Caco-2 (cell line): ENCODE results near the gene DNMBP. TPM values are rescaled to one million over a fixed set of nuclear protein-coding genes. Genes with fewer than 3 reads are reported as not detected.

Source experiments
- BruUV-seq: library from RNA; stranded (reverse); fragments of 400-500 nt; replicated peaks from 2 replicates; lab custom pipeline; 2021; lab: Mats Ljungman, UMichigan
- CTCF ChIA-PET: fragments of 300-600 bp; sonication (Branson Sonifier 250); formaldehyde crosslinking; loops from one replicate; lab custom pipeline; 2022; ENCODE audit warnings: antibody characterized with exemption; lab: Charles Lee
- POLR2A ChIA-PET: fragments of 300-600 bp; sonication (Branson Sonifier 250); formaldehyde crosslinking; loops from one replicate; lab custom pipeline; 2022; ENCODE audit warnings: antibody characterized with exemption; lab: Charles Lee
- DNase-seq, 2 experiments: peaks; one replicate each; pipeline versions ENCODE4 v3.0.0 to v3.0.0-alpha.2; 2020 to 2022
- H3K27me3 ChIP-seq: replicated peaks from 2 replicates; pipeline ENCODE4 v1.6.0; 2011; ENCODE audit warnings: low read length; ENCODE audit not compliant: control insufficient read depth, insufficient read depth
- H3K36me3 ChIP-seq: 2 replicates; pipeline ENCODE4 v1.5.1; 2011; ENCODE audit warnings: low read length; ENCODE audit not compliant: control insufficient read depth, insufficient read depth
- H3K4me1 ChIP-seq: fragments of 250-450 bp; sonication (Bioruptor Pico); 2 replicates; pipeline ENCODE4 v1.5.1; 2020; ENCODE audit warnings: mild to moderate bottlenecking
- H3K4me3 ChIP-seq: 2 replicates; pipeline ENCODE4 v1.5.1; 2011; ENCODE audit warnings: low read depth, mild to moderate bottlenecking, control low read depth, low read length
- H3K9me3 ChIP-seq: fragments of 250-450 bp; sonication (Bioruptor Pico); 2 replicates; pipeline ENCODE4 v1.5.1; 2020; ENCODE audit warnings: mild to moderate bottlenecking, moderate library complexity
- H3K27ac Mint-ChIP-seq: one replicate; pipeline ENCODE4 v1.8.0; 2022; ENCODE audit warnings: mixed read lengths; ENCODE audit not compliant: unreplicated experiment
- H3K27me3 Mint-ChIP-seq: one replicate; pipeline ENCODE4 v1.8.0; 2022; ENCODE audit warnings: mixed read lengths; ENCODE audit not compliant: insufficient read depth, unreplicated experiment
- H3K36me3 Mint-ChIP-seq: one replicate; pipeline ENCODE4 v1.8.0; 2022; ENCODE audit warnings: mild to moderate bottlenecking, mixed read lengths; ENCODE audit not compliant: insufficient read depth, unreplicated experiment
- H3K4me1 Mint-ChIP-seq: one replicate; pipeline ENCODE4 v1.8.0; 2022; ENCODE audit warnings: low read depth, mixed read lengths; ENCODE audit not compliant: unreplicated experiment
- H3K4me3 Mint-ChIP-seq: one replicate; pipeline ENCODE4 v1.8.0; 2022; ENCODE audit warnings: mild to moderate bottlenecking, moderate library complexity, mixed read lengths; ENCODE audit not compliant: unreplicated experiment
- H3K9me3 Mint-ChIP-seq: one replicate; pipeline ENCODE4 v1.8.0; 2022; ENCODE audit warnings: mixed read lengths; ENCODE audit not compliant: unreplicated experiment
- intact Hi-C: fragments of 100-400 bp; cut with micrococcal nuclease; formaldehyde crosslinking; loops from one replicate; pipeline ENCODE4 v1.10.0; 2022; ENCODE audit not compliant: unreplicated experiment
- total RNA-seq: library from RNA; stranded (reverse); gene quantifications from 2 replicates; pipeline ENCODE4 v1.2.3, GENCODE V29; 2022
- TF ChIP-seq, protein P1 (sequence below), 2 experiments: fragments of 200-600 bp in 1 of 2; IDR thresholded peaks; 1 replicate in 1 of 2; 2 replicates in 1 of 2; pipeline versions ENCODE4 v1.5.1 to v1.8.0; 2011 to 2022; ENCODE audit warnings: antibody characterized with exemption in 1 of 2, control low read depth in 1 of 2, inconsistent platforms in 1 of 2, low read depth in 1 of 2, low read length in 1 of 2, mild to moderate bottlenecking in 1 of 2, moderate library complexity in 1 of 2; ENCODE audit not compliant: insufficient read depth in 1 of 2, severe bottlenecking in 1 of 2, unreplicated experiment in 1 of 2

The DNMBP gene
- total RNA-seq, 1 experiment from 2014 or later: 30.6 TPM

DNA sequence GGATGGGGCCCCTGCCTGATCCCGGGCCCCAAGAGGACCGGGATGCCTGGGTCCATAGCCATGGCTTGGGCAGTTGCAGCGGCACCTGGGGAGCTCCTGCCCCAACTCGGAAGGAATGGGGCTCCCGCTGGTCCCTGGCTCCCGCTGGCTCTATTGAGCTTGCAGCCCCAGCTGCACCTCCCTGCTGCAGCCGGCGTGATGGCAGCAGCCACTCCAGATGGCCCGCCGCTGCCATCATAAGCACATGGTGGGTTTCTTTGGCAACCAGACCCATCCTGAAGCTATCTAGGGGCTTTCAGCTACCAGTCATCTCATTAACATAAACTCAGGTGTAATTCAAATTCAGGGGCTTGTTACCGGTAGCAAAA, 11.1 kb upstream of the DNMBP start:
- CTCF ChIA-PET: interaction anchor here (1.3 to 1.8 kb wide), 2 partner anchors 11 to 25 kb away, joined by 7 to 11 read pairs; partner anchors contain the start of gene DNMBP
- no peak for DNase-seq
- Histone ChIP-seq H3K27me3 (no peaks in the 10 kb centered on the region), H3K4me1 (peaks cover 26% of the 10 kb centered on the region), H3K36me3 (no peaks in the 10 kb centered on the region), H3K4me3 (no peak overlapping the region), H3K9me3 (no peaks in the 10 kb centered on the region)
- no TSS peak for BruUV-seq
- H3K27ac Mint-ChIP-seq: no peak overlapping the region
- no peaks in the 10 kb centered on the region for H3K27me3 Mint-ChIP-seq
- H3K4me3 Mint-ChIP-seq: no peak overlapping the region
- intact Hi-C loops: loop anchor here (1.0 kb wide), 3 partner anchors 11 to 25 kb away; no protein-coding TSS in a partner anchor
- peaks cover 4% of the 10 kb centered on the region for H3K36me3 Mint-ChIP-seq
- H3K9me3 Mint-ChIP-seq: no peaks in the 10 kb centered on the region
- POLR2A ChIA-PET: no interaction called here
- TF ChIP-seq, protein P1, sequence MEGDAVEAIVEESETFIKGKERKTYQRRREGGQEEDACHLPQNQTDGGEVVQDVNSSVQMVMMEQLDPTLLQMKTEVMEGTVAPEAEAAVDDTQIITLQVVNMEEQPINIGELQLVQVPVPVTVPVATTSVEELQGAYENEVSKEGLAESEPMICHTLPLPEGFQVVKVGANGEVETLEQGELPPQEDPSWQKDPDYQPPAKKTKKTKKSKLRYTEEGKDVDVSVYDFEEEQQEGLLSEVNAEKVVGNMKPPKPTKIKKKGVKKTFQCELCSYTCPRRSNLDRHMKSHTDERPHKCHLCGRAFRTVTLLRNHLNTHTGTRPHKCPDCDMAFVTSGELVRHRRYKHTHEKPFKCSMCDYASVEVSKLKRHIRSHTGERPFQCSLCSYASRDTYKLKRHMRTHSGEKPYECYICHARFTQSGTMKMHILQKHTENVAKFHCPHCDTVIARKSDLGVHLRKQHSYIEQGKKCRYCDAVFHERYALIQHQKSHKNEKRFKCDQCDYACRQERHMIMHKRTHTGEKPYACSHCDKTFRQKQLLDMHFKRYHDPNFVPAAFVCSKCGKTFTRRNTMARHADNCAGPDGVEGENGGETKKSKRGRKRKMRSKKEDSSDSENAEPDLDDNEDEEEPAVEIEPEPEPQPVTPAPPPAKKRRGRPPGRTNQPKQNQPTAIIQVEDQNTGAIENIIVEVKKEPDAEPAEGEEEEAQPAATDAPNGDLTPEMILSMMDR (IDR thresholded peaks at IDR 0.05; ENCODE audit: insufficient read depth in 1 of 2, low read depth in 1 of 2, low read length in 1 of 2, severe bottlenecking in 1 of 2, unreplicated experiment in 1 of 2): peak in 1 of 2 experiments; percentile 1
- H3K4me1 Mint-ChIP-seq: peaks cover 21% of the 10 kb centered on the region

DNA sequence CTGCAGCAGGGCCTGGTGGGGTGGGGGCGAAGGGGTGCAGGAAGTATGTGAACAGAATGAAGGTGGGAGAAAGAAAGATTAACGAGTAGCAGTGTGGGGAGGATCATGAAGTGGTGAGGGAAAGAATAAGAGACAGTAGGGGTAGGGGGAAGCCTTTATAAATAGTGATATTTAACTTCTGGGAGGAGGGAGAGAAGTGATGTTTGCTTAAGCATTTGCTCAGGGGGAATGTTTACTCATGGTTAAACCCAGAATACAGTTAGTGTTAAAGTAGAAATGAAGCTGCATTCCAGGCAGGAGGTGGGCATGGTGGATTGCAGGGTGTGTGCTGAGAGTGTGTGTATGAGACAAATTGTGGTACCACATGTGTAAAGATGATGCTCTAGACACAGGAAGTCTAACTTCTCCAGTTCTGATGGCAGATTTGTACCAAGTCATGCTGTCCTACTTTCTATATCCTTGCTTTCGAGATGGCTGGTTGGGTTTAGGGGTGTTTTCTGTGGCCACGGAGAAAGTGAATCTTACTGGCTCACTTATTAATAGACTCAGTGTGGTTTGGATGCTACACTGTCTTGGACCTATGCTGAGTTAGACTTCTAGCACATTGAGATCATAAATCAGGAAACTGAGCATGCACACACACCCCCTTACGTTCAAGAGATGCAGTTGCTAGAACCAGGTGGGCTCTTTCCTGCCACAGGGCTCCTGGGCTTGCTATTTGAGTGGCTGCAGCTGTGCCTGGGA, 10.6 kb upstream of the DNMBP start:
- H3K36me3 ChIP-seq: no peaks in the 10 kb centered on the region
- peaks cover 25% of the 10 kb centered on the region for H3K4me1 ChIP-seq
- no peaks in the 10 kb centered on the region for H3K27me3 ChIP-seq
- no TSS peak for BruUV-seq
- Mint-ChIP-seq H3K27me3 (no peaks in the 10 kb centered on the region), H3K9me3 (no peaks in the 10 kb centered on the region), H3K4me3 (peak overlapping the region; percentile 60), H3K27ac (peak overlapping the region; percentile 27), H3K4me1 (peaks cover 15% of the 10 kb centered on the region), H3K36me3 (peaks cover 4% of the 10 kb centered on the region)
- ChIA-PET POLR2A (no interaction called here), CTCF (interaction anchor here (1.3 to 1.8 kb wide), 2 partner anchors 11 to 25 kb away, joined by 7 to 11 read pairs; partner anchors contain the start of gene DNMBP)
- TF ChIP-seq, protein P1 (IDR thresholded peaks at IDR 0.05; ENCODE audit: insufficient read depth in 1 of 2, low read depth in 1 of 2, low read length in 1 of 2, severe bottlenecking in 1 of 2, unreplicated experiment in 1 of 2): no peak
- DNase-seq: no peak
- intact Hi-C loops: loop anchor here (1.0 kb wide), 3 partner anchors 10 to 26 kb away; no protein-coding TSS in a partner anchor
- H3K4me3 ChIP-seq: no peak overlapping the region
- H3K9me3 ChIP-seq: no peaks in the 10 kb centered on the region

DNA sequence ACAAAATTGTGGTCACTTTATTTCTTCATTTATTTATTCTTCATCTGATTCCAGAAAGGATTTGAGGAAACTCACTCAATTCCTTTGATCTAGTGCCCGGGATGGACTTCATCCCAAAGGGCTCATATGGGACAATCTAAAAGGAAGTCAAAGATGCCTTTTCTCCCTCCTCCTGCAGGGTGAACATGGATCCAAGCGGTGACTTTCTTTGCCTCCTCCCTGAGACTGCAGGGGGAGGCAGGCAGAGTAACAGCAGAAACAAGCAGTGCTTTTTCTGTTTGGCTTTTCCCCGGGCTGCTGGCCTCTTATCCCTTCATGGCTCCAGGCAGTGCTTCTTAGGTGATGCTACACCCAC, 10.0 kb upstream of the DNMBP start:
- TF ChIP-seq, protein P1 (IDR thresholded peaks at IDR 0.05; ENCODE audit: insufficient read depth in 1 of 2, low read depth in 1 of 2, low read length in 1 of 2, severe bottlenecking in 1 of 2, unreplicated experiment in 1 of 2): peak; percentile 38 to 60
- H3K36me3 ChIP-seq: no peaks in the 10 kb centered on the region
- Mint-ChIP-seq H3K4me1 (peaks cover 10% of the 10 kb centered on the region), H3K4me3 (peak overlapping the region; percentile 60), H3K9me3 (no peaks in the 10 kb centered on the region), H3K36me3 (peaks cover 4% of the 10 kb centered on the region), H3K27me3 (no peaks in the 10 kb centered on the region), H3K27ac (peak overlapping the region; percentile 27)
- no peaks in the 10 kb centered on the region for H3K27me3 ChIP-seq
- no peaks in the 10 kb centered on the region for H3K9me3 ChIP-seq
- peaks cover 21% of the 10 kb centered on the region for H3K4me1 ChIP-seq
- BruUV-seq: TSS peak; percentile 64
- intact Hi-C loops: loop anchor here (1.0 kb wide), 3 partner anchors 9 to 27 kb away; no protein-coding TSS in a partner anchor
- no peak overlapping the region for H3K4me3 ChIP-seq
- DNase-seq: peak; percentile 78 to 81
- CTCF ChIA-PET: interaction anchor here (0.5 to 1.8 kb wide), 3 partner anchors 10 to 105 kb away, joined by 3 to 11 read pairs (median 3); partner anchors contain the start of gene DNMBP
- POLR2A ChIA-PET: no interaction called here
